Measurements from ENCODE around the gene PYROXD2.

DNA sequence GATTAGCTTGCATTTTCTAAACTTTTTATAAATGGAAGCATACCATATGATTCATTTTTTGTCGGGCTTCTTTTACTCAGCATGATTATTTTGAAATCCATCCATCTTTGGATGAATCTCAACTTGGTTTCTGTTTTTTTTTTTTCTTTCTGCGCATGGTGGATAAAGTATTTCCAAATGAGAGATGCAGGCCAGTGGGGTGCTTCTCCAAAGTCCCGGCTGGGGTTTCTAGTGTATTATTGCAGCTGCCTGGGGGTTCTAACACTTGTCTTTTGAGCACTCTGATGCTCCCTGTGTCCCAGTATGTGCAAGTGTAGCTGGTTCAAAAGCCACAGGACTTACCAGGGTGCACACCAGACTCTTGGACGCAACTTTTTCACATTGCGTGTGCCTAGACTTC, 76.1 kb downstream of the PYROXD2 start:
- TF ChIP-seq EZH2phosphoT487 (IDR thresholded peaks at IDR 0.05; ENCODE audit: insufficient read depth, low read depth) = no peak
- no peak for TF ChIP-seq EZH2 (IDR thresholded peaks at IDR 0.05; ENCODE audit: insufficient read depth, poor library complexity, severe bottlenecking)
